Activated B cell treated with CpG ODN at 0.5 μM for 24 hours (primary cell): ENCODE results near the gene GRID2. TPM values are rescaled to one million over a fixed set of nuclear protein-coding genes. Genes with fewer than 3 reads are reported as not detected.
"Not testable (repeated sequence)": the region's sequence is repeated elsewhere in the genome, so short reads cannot be mapped to it uniquely, and the experiment has no call there.

Experiments
- ATAC-seq: fragments of 200-7000 bp; cut with Tn5 transposase; one replicate; pipeline ENCODE4 v1.10.0; 2021; ENCODE audit warnings: low read depth, mild to moderate bottlenecking, moderate library complexity
- CTCF ChIA-PET: fragments of 350-600 bp; sonication (Branson Sonifier 250); formaldehyde crosslinking; loops from one replicate; lab custom pipeline; 2021; ENCODE audit warnings: antibody characterized with exemption; lab: Charles Lee
- POLR2A ChIA-PET: fragments of 350-600 bp; sonication (Branson Sonifier 250); formaldehyde crosslinking; loops from one replicate; lab custom pipeline; 2021; ENCODE audit warnings: antibody characterized with exemption; lab: Charles Lee
- DNase-seq: peaks from one replicate; pipeline ENCODE4 v3.0.0; 2022
- H3K27ac Mint-ChIP-seq: one replicate; pipeline ENCODE4 v1.8.0; 2020; ENCODE audit warnings: mixed read lengths
- H3K27me3 Mint-ChIP-seq: one replicate; pipeline ENCODE4 v1.8.0; 2021; ENCODE audit warnings: mixed read lengths
- H3K36me3 Mint-ChIP-seq: one replicate; pipeline ENCODE4 v1.8.0; 2021; ENCODE audit warnings: low read depth, mixed read lengths
- H3K4me1 Mint-ChIP-seq: one replicate; pipeline ENCODE4 v1.8.0; 2021; ENCODE audit warnings: mixed read lengths
- H3K4me3 Mint-ChIP-seq: one replicate; pipeline ENCODE4 v1.8.0; 2020; ENCODE audit warnings: mild to moderate bottlenecking, mixed read lengths
- H3K9me3 Mint-ChIP-seq: one replicate; pipeline ENCODE4 v1.8.0; 2020; ENCODE audit warnings: mixed read lengths
- intact Hi-C: fragments of 100-400 bp; cut with micrococcal nuclease; formaldehyde crosslinking; loops from one replicate; pipeline ENCODE4 v1.15.1; 2024
- total RNA-seq: library from RNA; stranded (reverse); gene quantifications from 2 replicates; pipeline ENCODE4 v1.2.3, GENCODE V29; 2022
- TF ChIP-seq, protein P1 (sequence below): fragments of 200-600 bp; IDR thresholded peaks from one replicate; pipeline ENCODE4 v1.8.0; 2022; ENCODE audit warnings: antibody characterized with exemption, mild to moderate bottlenecking

GRID2 gene
- total RNA-seq, 1 donor from 2014 or later, result not detected

DNA sequence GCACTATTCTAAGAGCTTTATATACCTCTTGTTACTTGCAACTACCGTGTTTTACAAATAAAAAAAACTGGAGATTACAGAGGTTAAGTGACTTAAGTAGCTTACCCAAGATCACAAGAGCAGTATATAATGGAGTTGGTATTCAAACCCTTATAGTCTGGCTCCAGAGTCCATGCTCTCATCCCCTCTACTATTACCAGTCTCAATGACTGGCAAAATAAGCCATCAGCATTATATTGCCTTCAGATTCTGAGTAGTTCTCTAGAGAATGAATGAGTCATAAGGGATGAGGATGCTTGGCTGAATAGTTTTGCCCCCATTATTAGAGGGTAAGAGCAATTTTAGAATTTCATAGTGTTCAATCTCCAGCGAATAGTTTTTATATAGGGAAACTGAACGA lies 1354.7 kb downstream of the GRID2 start:
- intact Hi-C loops, result no loop called here
- no peaks in the 10 kb centered on the region for H3K27me3 Mint-ChIP-seq
- DNase-seq (no peak), ATAC-seq (no peak)
- POLR2A ChIA-PET, result no interaction called here
- no peak overlapping the region for H3K4me3 Mint-ChIP-seq
- H3K36me3 Mint-ChIP-seq, result no peaks in the 10 kb centered on the region
- H3K9me3 Mint-ChIP-seq, result no peaks in the 10 kb centered on the region
- CTCF ChIA-PET, result no interaction called here
- no peaks in the 10 kb centered on the region for H3K4me1 Mint-ChIP-seq
- TF ChIP-seq, protein P1, sequence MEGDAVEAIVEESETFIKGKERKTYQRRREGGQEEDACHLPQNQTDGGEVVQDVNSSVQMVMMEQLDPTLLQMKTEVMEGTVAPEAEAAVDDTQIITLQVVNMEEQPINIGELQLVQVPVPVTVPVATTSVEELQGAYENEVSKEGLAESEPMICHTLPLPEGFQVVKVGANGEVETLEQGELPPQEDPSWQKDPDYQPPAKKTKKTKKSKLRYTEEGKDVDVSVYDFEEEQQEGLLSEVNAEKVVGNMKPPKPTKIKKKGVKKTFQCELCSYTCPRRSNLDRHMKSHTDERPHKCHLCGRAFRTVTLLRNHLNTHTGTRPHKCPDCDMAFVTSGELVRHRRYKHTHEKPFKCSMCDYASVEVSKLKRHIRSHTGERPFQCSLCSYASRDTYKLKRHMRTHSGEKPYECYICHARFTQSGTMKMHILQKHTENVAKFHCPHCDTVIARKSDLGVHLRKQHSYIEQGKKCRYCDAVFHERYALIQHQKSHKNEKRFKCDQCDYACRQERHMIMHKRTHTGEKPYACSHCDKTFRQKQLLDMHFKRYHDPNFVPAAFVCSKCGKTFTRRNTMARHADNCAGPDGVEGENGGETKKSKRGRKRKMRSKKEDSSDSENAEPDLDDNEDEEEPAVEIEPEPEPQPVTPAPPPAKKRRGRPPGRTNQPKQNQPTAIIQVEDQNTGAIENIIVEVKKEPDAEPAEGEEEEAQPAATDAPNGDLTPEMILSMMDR, result no peak
- H3K27ac Mint-ChIP-seq, result no peak overlapping the region

DNA sequence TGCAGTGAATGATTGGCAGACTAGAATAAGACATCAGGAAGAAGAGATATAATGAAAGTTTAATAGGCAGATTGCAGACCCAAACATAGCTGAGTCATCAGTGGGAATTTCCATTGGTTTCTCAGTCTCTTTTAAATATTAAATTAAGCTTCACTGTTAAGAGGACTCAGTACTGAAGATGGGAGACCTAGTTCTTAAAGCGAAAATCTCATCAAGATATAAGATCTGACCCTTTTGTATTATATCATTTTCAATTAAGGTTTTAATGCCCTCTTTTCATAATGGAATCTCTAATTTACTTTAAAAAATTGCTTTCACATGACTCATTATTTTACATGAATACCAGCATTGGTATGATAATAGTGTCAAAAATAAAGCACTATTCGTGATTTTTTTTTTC lies 1355.9 kb downstream of the GRID2 start:
- no peak for DNase-seq
- H3K9me3 Mint-ChIP-seq, result no peaks in the 10 kb centered on the region
- ATAC-seq, result no peak
- intact Hi-C loops, result no loop called here
- no peaks in the 10 kb centered on the region for H3K4me1 Mint-ChIP-seq
- POLR2A ChIA-PET, result no interaction called here
- H3K27ac Mint-ChIP-seq, result no peak overlapping the region
- no peak overlapping the region for H3K4me3 Mint-ChIP-seq
- H3K27me3 Mint-ChIP-seq, result no peaks in the 10 kb centered on the region
- no peaks in the 10 kb centered on the region for H3K36me3 Mint-ChIP-seq
- TF ChIP-seq, protein P1, result no peak
- CTCF ChIA-PET, result no interaction called here

DNA sequence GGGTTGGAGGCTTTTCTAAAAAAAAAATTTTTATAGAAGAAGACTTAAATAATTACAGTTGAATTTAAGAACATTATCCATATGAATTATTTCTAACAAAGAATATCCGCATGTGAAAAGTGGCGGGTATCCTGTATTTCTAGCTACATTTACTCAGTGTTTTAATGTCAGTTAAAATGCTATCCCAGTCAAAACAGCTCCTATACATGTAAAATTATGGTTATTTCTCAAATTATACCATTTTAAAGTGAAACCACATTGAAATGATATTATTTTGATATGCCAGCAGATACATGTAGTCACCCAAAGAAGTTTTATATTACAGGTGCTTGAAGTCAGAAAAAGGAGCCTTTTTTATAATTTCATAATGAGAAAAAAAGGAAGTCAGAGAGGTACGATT lies 1356.3 kb downstream of the GRID2 start:
- DNase-seq (no peak), ATAC-seq (no peak)
- intact Hi-C loops, result no loop called here
- H3K4me3 Mint-ChIP-seq, result no peak overlapping the region
- H3K27me3 Mint-ChIP-seq, result no peaks in the 10 kb centered on the region
- no peak overlapping the region for H3K27ac Mint-ChIP-seq
- CTCF ChIA-PET, result no interaction called here
- no peaks in the 10 kb centered on the region for H3K36me3 Mint-ChIP-seq
- no peaks in the 10 kb centered on the region for H3K9me3 Mint-ChIP-seq
- POLR2A ChIA-PET, result no interaction called here
- TF ChIP-seq, protein P1, result no peak
- H3K4me1 Mint-ChIP-seq, result no peaks in the 10 kb centered on the region

DNA sequence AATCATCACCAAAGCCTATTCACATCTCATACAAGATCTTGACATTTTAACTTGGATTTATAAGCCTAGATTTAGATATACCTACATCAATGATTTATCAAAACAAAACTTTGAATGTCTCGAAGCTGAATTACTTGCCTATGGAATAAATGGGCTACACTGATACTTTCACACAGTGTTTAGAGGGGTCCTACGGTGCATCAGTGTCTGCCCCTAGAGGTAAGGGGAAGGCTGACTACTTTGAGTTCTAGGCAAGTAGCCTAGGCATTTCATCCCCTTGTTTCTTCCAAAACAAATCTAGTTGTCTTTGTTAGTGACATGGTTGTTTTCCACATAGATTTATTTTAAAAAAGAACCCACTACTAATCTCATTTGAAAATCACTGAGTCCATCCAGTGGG lies 1366.7 kb downstream of the GRID2 start:
- intact Hi-C loops, result no loop called here
- Mint-ChIP-seq H3K27me3 (no peaks in the 10 kb centered on the region), H3K27ac (no peak overlapping the region), H3K36me3 (no peaks in the 10 kb centered on the region), H3K4me1 (no peaks in the 10 kb centered on the region), H3K4me3 (no peak overlapping the region), H3K9me3 (no peaks in the 10 kb centered on the region)
- POLR2A ChIA-PET, result no interaction called here
- CTCF ChIA-PET, result no interaction called here
- no peak for ATAC-seq
- TF ChIP-seq, protein P1, result no peak
- DNase-seq, result no peak

DNA sequence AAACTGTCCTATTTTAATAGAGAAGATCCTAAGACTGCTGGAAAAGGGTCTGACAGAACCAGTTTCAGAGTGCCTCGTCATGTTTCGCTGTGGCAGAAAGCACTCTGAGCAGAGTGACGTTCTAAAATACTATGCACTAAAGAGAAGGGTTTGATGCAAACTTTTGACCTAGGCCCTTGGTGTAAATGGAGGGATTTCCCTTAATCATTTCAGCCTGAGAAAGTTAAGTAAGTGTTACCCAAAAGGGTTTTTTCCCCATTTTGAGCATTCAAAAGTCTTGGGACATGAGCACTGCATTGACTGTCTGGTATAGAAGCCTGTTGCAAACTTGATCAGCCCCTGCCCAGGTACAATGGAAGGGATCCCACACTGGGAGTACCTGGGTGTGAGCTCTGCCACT lies 1367.3 kb downstream of the GRID2 start:
- TF ChIP-seq, protein P1, result no peak
- Mint-ChIP-seq H3K4me1 (no peaks in the 10 kb centered on the region), H3K27me3 (no peaks in the 10 kb centered on the region), H3K4me3 (no peak overlapping the region), H3K9me3 (no peaks in the 10 kb centered on the region), H3K27ac (no peak overlapping the region), H3K36me3 (no peaks in the 10 kb centered on the region)
- DNase-seq, result no peak
- no peak for ATAC-seq
- ChIA-PET CTCF (no interaction called here), POLR2A (no interaction called here)
- intact Hi-C loops, result no loop called here

DNA sequence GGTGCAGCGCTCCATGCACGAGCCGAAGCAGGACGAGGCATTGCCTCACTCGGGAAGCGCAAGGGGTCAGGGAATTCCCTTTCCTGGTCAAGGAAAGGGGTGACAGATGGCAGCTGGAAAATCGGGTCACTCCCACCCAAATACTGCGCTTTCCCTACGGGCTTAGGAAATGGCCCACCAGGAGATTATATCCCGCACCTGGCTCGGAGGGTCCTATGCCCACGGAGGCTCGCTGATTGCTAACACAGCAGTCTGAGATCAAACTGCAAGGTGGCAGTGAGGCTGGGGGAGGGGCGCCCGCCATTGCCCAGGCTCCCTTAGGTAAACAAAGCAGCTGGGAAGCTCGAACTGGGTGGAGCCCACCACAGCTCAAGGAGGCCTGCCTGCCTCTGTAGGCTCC lies 1373.2 kb downstream of the GRID2 start:
- H3K4me3 Mint-ChIP-seq, POLR2A ChIA-PET, H3K27me3 Mint-ChIP-seq, H3K4me1 Mint-ChIP-seq, CTCF ChIA-PET, DNase-seq, H3K9me3 Mint-ChIP-seq, intact Hi-C loops, H3K27ac Mint-ChIP-seq, ATAC-seq, H3K36me3 Mint-ChIP-seq: not testable (repeated sequence)
